HepG2 (cell line): ENCODE results near the gene ZDHHC14. TPM values are rescaled to one million over a fixed set of nuclear protein-coding genes. Genes with fewer than 3 reads are reported as not detected.

Source experiments
- AGO2 ChIP-seq: fragments of 200-400 bp; formaldehyde crosslinking; optimal IDR thresholded peaks from 2 replicates; pipeline ENCODE3; 2017; ENCODE audit warnings: mild to moderate bottlenecking, low read depth, low read length, moderate library complexity
- ATF7 ChIP-seq, 2 experiments: fragments of 450-650 bp in 1 of 2; sonication (generic) in 1 of 2; formaldehyde crosslinking in 1 of 2; IDR thresholded peaks; 2 replicates each; pipeline versions ENCODE4 v1.4.0 to v1.6.1; 2016 to 2020; ENCODE audit warnings: antibody characterized with exemption in 1 of 2, mild to moderate bottlenecking in 1 of 2, missing genetic modification reagents in 1 of 2
- KDM5B ChIP-seq: sonication (generic); formaldehyde crosslinking; IDR thresholded peaks from 2 replicates; pipeline ENCODE4 v1.4.0; 2020; ENCODE audit warnings: missing genetic modification reagents, mild to moderate bottlenecking, borderline replicate concordance
- NONO ChIP-seq, 2 experiments: fragments of 450-650 bp in 1 of 2; sonication (generic) in 1 of 2; formaldehyde crosslinking in 1 of 2; IDR thresholded peaks in 1 of 2; conservative IDR thresholded peaks in 1 of 2; 2 replicates each; pipeline versions ENCODE4 v1.6.1 to v1.8.0; 2017 to 2022; ENCODE audit warnings: mild to moderate bottlenecking in 1 of 2, missing genetic modification reagents in 1 of 2, moderate library complexity in 1 of 2
- PLSCR1 ChIP-seq: sonication (generic); formaldehyde crosslinking; IDR thresholded peaks from 2 replicates; pipeline ENCODE4 v1.5.0; 2020; ENCODE audit warnings: missing genetic modification reagents, mild to moderate bottlenecking, borderline replicate concordance
- SIX1 ChIP-seq: sonication (generic); formaldehyde crosslinking; IDR thresholded peaks from 2 replicates; pipeline ENCODE4 v1.4.0; 2020; ENCODE audit warnings: missing genetic modification reagents, borderline replicate concordance
- SP4 ChIP-seq: sonication (generic); formaldehyde crosslinking; IDR thresholded peaks from 2 replicates; pipeline ENCODE4 v1.8.1; 2023; ENCODE audit warnings: mild to moderate bottlenecking, missing genetic modification reagents
- SP5 ChIP-seq: IDR thresholded peaks from 2 replicates; pipeline ENCODE4 v1.6.1; 2016; ENCODE audit warnings: low read depth, borderline replicate concordance
- XBP1 ChIP-seq: sonication (generic); formaldehyde crosslinking; IDR thresholded peaks from 2 replicates; pipeline ENCODE4 v1.5.0; 2020; ENCODE audit warnings: missing genetic modification reagents
- XRCC5 ChIP-seq: fragments of 200-400 bp; formaldehyde crosslinking; optimal IDR thresholded peaks from 2 replicates; pipeline ENCODE3; 2017; ENCODE audit warnings: mild to moderate bottlenecking, low read length
- ZNF333 ChIP-seq: sonication (generic); formaldehyde crosslinking; IDR thresholded peaks from 2 replicates; pipeline ENCODE4 v1.4.0; 2020; ENCODE audit warnings: mild to moderate bottlenecking, missing genetic modification reagents, borderline replicate concordance
- ZNF337 ChIP-seq: sonication (generic); formaldehyde crosslinking; IDR thresholded peaks from 2 replicates; pipeline ENCODE4 v1.5.1; 2020; ENCODE audit warnings: missing genetic modification reagents, low read depth, mild to moderate bottlenecking, borderline replicate concordance
- ZNF558 ChIP-seq: sonication (generic); formaldehyde crosslinking; IDR thresholded peaks from 2 replicates; pipeline ENCODE4 v1.9.0; 2022; ENCODE audit warnings: mild to moderate bottlenecking, missing genetic modification reagents, borderline replicate concordance
- ZNF704 ChIP-seq: sonication (generic); formaldehyde crosslinking; IDR thresholded peaks from 2 replicates; pipeline ENCODE4 v1.8.1; 2023; ENCODE audit warnings: mild to moderate bottlenecking, inconsistent platforms, moderate library complexity, missing genetic modification reagents, borderline replicate concordance
- ZNF790 ChIP-seq: sonication (generic); formaldehyde crosslinking; IDR thresholded peaks from 2 replicates; pipeline ENCODE4 v1.8.0; 2022; ENCODE audit warnings: missing genetic modification reagents, mild to moderate bottlenecking, borderline replicate concordance
- ZNF850 ChIP-seq: sonication (generic); formaldehyde crosslinking; conservative IDR thresholded peaks from 2 replicates; pipeline ENCODE4 v1.9.0; 2021; ENCODE audit warnings: mild to moderate bottlenecking, missing genetic modification reagents
- ZNF891 ChIP-seq: sonication (generic); formaldehyde crosslinking; IDR thresholded peaks from 2 replicates; pipeline ENCODE4 v1.5.0; 2020; ENCODE audit warnings: mild to moderate bottlenecking, missing genetic modification reagents
- ZSCAN21 ChIP-seq: sonication (generic); formaldehyde crosslinking; IDR thresholded peaks from 2 replicates; pipeline ENCODE4 v1.8.0; 2022; ENCODE audit warnings: mild to moderate bottlenecking, missing genetic modification reagents, moderate library complexity, borderline replicate concordance
- ZSCAN9 ChIP-seq: IDR thresholded peaks from 2 replicates; pipeline ENCODE4 v1.6.1; 2016; ENCODE audit warnings: borderline replicate concordance
- polyA plus RNA-seq, 8 experiments: library from polyadenylated mRNA; depleted of rRNA in 3 of 8; stranded (reverse) in 7 of 8; unstranded in 1 of 8; fragments of >200 nt; fragmentation: Illumina TruSeq in 4 of 8; extraction: Trizol in 4 of 8; gene quantifications; 2 replicates each; pipeline versions ENCODE4 v1.2.1 to v1.2.3, GENCODE V29; 2011 to 2016; ENCODE audit warnings: low read depth in 4 of 8, missing spikeins in 1 of 8, mixed read lengths in 1 of 8; ENCODE audit not compliant: insufficient read depth in 1 of 8
- total RNA-seq, 5 experiments: library from RNA; depleted of rRNA; stranded (reverse); fragments of >200 nt; fragmentation: Illumina TruSeq; extraction: Trizol; gene quantifications; 2 replicates each; pipeline ENCODE4 v1.2.3, GENCODE V29; 2016; ENCODE audit warnings: low read depth in 1 of 5
- TF ChIP-seq, protein P1 (sequence below): sonication (generic); formaldehyde crosslinking; IDR thresholded peaks from 2 replicates; pipeline ENCODE4 v1.5.1; 2020; ENCODE audit warnings: mild to moderate bottlenecking, missing genetic modification reagents, borderline replicate concordance
- TF ChIP-seq, protein P2 (sequence below): sonication (generic); formaldehyde crosslinking; IDR thresholded peaks from 2 replicates; pipeline ENCODE4 v1.4.0; 2020; ENCODE audit warnings: missing genetic modification reagents

ZDHHC14 gene
- total and polyA plus RNA-seq, 2 of the 13 experiments (the other 11 are each of a cell fraction or from before 2014, with no cell fraction given) = 3.7 to 9.5 TPM

GRCh38 chr6:157586088-157586414, 205.1 kb downstream of the ZDHHC14 start (continued):
- TF ChIP-seq, protein P1, sequence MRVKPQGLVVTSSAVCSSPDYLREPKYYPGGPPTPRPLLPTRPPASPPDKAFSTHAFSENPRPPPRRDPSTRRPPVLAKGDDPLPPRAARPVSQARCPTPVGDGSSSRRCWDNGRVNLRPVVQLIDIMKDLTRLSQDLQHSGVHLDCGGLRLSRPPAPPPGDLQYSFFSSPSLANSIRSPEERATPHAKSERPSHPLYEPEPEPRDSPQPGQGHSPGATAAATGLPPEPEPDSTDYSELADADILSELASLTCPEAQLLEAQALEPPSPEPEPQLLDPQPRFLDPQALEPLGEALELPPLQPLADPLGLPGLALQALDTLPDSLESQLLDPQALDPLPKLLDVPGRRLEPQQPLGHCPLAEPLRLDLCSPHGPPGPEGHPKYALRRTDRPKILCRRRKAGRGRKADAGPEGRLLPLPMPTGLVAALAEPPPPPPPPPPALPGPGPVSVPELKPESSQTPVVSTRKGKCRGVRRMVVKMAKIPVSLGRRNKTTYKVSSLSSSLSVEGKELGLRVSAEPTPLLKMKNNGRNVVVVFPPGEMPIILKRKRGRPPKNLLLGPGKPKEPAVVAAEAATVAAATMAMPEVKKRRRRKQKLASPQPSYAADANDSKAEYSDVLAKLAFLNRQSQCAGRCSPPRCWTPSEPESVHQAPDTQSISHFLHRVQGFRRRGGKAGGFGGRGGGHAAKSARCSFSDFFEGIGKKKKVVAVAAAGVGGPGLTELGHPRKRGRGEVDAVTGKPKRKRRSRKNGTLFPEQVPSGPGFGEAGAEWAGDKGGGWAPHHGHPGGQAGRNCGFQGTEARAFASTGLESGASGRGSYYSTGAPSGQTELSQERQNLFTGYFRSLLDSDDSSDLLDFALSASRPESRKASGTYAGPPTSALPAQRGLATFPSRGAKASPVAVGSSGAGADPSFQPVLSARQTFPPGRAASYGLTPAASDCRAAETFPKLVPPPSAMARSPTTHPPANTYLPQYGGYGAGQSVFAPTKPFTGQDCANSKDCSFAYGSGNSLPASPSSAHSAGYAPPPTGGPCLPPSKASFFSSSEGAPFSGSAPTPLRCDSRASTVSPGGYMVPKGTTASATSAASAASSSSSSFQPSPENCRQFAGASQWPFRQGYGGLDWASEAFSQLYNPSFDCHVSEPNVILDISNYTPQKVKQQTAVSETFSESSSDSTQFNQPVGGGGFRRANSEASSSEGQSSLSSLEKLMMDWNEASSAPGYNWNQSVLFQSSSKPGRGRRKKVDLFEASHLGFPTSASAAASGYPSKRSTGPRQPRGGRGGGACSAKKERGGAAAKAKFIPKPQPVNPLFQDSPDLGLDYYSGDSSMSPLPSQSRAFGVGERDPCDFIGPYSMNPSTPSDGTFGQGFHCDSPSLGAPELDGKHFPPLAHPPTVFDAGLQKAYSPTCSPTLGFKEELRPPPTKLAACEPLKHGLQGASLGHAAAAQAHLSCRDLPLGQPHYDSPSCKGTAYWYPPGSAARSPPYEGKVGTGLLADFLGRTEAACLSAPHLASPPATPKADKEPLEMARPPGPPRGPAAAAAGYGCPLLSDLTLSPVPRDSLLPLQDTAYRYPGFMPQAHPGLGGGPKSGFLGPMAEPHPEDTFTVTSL (CRISPR knock-in tag) = no peak
- TF ChIP-seq NONO (IDR thresholded peaks at IDR 0.05) (no peak), NONO (CRISPR knock-in tag; conservative IDR thresholded peaks at IDR 0.05) (no peak), SP5 (CRISPR knock-in tag) (no peak), ZSCAN21 (CRISPR knock-in tag) (no peak), KDM5B (CRISPR knock-in tag) (0 out of 2 replicates have a peak, but pooled peaks have one; percentile 12), ZNF558 (no peak), ZSCAN9 (CRISPR knock-in tag) (no peak), ATF7 (IDR thresholded peaks at IDR 0.05) (no peak), ATF7 (CRISPR knock-in tag; IDR thresholded peaks at IDR 0.05) (no peak), ZNF704 (CRISPR knock-in tag) (no peak), AGO2 (no peak), SIX1 (no peak), ZNF790 (CRISPR knock-in tag) (no peak), SP4 (CRISPR knock-in tag) (peak; percentile 45; the same call in 1 of the 2 replicates), ZNF891 (CRISPR knock-in tag) (no peak), ZNF333 (no peak), XRCC5 (no peak), XBP1 (CRISPR knock-in tag) (no peak), PLSCR1 (CRISPR knock-in tag) (no peak), ZNF850 (no peak), ZNF337 (CRISPR knock-in tag) (0 out of 2 replicates have a peak, but pooled peaks have one; percentile 18)
- TF ChIP-seq, protein P2, sequence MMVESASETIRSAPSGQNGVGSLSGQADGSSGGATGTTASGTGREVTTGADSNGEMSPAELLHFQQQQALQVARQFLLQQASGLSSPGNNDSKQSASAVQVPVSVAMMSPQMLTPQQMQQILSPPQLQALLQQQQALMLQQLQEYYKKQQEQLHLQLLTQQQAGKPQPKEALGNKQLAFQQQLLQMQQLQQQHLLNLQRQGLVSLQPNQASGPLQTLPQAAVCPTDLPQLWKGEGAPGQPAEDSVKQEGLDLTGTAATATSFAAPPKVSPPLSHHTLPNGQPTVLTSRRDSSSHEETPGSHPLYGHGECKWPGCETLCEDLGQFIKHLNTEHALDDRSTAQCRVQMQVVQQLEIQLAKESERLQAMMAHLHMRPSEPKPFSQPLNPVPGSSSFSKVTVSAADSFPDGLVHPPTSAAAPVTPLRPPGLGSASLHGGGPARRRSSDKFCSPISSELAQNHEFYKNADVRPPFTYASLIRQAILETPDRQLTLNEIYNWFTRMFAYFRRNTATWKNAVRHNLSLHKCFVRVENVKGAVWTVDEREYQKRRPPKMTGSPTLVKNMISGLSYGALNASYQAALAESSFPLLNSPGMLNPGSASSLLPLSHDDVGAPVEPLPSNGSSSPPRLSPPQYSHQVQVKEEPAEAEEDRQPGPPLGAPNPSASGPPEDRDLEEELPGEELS (CRISPR knock-in tag) = no peak
